AG09319 (cell line): ENCODE results near the gene TNNT3.

Source experiments
- DNase-seq: peaks from one replicate; pipeline ENCODE4 v3.0.0-alpha.2; 2010; ENCODE audit warnings: low read depth; ENCODE audit errors: extremely low read depth
- TF ChIP-seq, protein P1 (sequence below): IDR thresholded peaks from 2 replicates; pipeline ENCODE4 v1.5.1; 2011; ENCODE audit warnings: low read depth, mild to moderate bottlenecking, inconsistent platforms, low read length, moderate library complexity

TNNT3 gene

DNA sequence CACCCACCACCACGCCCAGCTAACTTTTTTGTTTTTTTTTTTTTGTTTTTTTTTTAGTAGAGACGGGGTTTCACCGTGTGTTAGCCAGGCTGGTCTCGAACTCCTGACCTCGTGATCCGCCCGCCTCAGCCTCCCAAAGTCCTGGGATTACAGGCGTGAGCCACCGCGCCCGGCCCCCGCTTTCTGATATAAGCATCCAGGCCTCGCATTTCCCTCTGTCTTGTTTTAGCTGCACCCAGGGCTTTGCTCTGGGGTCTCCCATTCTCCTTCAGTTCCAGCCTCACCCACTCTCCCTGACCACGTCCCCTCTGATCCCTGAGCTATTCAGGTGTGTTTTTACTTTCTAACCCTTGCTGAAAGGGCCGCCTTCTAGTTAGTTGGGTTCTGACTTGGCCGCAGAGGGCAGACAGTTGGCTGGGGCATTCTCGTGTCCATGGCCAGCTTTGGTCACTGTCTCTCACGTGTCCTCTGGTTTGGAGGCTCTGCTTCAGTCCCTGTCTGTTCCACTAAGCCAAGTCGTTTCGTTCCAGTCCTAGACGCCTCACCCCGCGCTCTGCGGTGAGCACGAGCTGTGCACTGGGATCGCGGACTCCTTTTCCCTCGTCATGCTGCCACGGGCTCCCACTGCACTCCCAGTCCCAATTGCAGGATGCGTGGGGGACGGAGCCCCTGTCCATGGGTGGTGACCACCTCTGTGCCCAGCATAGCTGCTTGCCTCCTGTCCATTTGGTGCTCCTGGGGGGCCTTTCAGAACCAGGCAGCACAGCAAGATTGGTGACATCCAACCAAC lies 6.0 kb upstream of the TNNT3 start:
- TF ChIP-seq, protein P1, sequence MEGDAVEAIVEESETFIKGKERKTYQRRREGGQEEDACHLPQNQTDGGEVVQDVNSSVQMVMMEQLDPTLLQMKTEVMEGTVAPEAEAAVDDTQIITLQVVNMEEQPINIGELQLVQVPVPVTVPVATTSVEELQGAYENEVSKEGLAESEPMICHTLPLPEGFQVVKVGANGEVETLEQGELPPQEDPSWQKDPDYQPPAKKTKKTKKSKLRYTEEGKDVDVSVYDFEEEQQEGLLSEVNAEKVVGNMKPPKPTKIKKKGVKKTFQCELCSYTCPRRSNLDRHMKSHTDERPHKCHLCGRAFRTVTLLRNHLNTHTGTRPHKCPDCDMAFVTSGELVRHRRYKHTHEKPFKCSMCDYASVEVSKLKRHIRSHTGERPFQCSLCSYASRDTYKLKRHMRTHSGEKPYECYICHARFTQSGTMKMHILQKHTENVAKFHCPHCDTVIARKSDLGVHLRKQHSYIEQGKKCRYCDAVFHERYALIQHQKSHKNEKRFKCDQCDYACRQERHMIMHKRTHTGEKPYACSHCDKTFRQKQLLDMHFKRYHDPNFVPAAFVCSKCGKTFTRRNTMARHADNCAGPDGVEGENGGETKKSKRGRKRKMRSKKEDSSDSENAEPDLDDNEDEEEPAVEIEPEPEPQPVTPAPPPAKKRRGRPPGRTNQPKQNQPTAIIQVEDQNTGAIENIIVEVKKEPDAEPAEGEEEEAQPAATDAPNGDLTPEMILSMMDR = no peak
- no peak for DNase-seq

GRCh38 chr11:1915795-1916131 lies 3.7 kb upstream of the TNNT3 start:
- TF ChIP-seq, protein P1 = no peak
- no peak for DNase-seq

DNA sequence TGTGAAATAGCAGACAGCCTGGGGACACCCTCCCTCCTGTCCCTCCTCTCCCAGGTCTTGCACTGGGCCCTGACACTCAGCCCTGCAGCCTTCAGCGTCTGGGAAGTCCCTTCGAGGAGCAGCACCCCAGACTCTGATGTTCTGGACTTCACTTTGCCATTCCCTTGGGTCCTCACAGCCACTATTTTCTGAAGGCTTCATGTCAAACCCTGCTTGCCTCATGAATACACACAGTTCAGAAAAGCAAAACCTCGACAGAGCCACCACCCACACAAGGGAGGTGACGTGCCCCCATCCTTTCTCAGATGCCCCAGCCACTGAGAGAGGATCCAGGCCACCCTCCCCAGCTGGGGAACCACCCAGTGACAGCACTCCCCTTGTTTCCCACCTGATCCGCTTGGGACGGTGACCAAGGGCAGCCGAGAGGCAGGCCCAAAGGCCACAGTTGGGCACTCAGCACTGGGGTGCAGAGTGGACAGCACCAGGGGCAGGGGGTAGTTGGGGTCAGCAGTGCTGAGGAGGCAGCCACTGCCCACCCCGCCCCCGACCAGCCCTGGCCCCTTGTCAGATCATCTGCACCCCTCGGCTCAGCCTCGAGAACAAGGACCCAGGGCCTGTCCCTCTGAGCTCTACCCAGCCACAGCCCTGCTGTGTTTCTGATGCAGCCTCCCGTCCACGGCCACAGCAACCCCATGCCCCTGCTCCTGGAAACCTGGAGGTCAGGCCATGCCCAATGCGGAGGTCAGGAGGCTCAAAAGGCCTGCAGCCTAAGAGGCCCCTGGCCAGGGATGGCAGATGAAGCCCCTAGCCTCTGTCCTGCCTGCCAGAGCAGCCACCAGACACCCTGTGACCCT lies 3.1 kb upstream of the TNNT3 start:
- TF ChIP-seq, protein P1 = no peak
- no peak for DNase-seq

DNA sequence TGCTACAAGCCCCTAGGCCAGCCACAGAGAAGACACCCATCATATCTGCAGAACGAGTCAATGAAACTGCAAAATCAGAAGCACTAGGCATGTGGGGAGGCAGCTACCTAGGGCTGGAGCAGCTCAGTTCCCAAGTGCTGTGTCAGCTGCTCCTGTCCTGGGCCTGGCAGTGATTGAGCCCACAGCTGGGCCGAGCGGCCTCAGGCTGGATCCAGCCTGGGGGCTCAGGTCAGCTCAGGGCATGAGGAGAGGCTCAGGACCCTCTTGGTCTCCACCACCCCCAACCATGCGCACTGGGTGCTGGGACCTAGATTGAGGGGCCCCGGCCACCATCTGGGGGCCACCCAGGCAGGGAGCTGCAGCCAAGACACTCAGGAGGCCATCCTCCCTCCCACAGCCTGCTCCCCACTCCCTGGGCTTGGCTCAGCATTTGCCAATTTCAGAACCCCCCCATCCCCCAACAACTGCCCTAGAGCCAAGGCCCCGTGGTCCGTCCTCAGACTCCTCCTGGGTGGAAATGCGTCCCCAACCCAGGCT lies 2.4 kb upstream of the TNNT3 start:
- TF ChIP-seq, protein P1 = no peak
- no peak for DNase-seq

GRCh38 chr11:1917523-1918435 lies 1.7 kb upstream of the TNNT3 start:
- TF ChIP-seq, protein P1 = peak; percentile 28
- DNase-seq = no peak

- TF ChIP-seq, protein P1 = no peak
- DNase-seq = no peak
Measured at GRCh38 chr11:1918436-1919315, 827 bp upstream of the TNNT3 start.
